ENCODE measurements around the gene CCNT1.
"Not testable (repeated sequence)": the region's sequence is repeated elsewhere in the genome, so short reads cannot be mapped to it uniquely, and the experiment has no call there.

The CCNT1 gene

GRCh38 chr12:48750215-48750614 is 33.7 kb upstream of the CCNT1 start:
- DNase-seq (ENCODE audit: extremely low read depth, low read depth), result no peak
- no peak overlapping the region for H3K4me3 ChIP-seq (replicated peaks; ENCODE audit: low read depth, low read length)
- no peak for TF ChIP-seq CTCF (IDR thresholded peaks at IDR 0.05; ENCODE audit: low read depth, low read length, missing control alignments)

DNA sequence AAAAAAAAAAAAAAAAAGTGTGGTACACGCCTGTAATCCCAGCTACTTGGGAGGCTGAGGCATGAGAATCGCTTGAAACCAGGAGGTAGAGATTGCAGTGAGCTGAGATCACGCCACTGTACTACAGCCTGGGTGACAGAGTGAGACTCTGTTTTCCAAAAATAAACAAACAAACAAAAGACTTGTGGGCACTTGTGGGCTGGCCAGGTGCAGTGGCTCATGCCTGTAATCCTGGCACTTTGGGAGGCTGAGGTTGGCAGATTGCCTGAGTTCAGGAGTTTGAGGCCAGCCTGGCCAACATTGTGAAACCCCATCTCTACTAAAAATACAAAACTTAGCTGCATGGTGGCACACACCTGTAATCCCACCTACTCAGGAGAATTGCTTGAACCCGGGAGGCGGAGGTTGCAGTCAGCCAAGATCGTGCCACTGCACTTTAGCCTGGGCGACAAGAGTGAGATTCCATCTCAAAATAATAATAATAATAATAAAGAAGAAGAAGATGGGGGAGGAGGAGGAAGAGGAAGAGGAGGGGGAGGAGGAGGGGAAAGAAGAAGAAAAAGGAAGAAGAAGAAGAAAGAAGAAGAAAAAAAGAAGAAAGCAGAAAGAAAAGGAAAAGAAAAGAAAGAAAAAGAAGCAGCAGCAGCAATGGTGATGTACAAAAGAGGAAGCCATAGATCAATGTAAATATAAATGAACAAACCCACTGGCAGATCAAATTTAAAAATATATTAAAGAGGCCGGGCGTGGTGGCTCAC is 27.9 kb upstream of the CCNT1 start:
- H3K4me3 ChIP-seq (replicated peaks; ENCODE audit: low read depth, low read length), result no peak overlapping the region
- no peak for TF ChIP-seq CTCF (IDR thresholded peaks at IDR 0.05; ENCODE audit: low read depth, low read length, missing control alignments)
- DNase-seq (ENCODE audit: extremely low read depth, low read depth), result no peak

GRCh38 chr12:48739618-48740269 is 23.2 kb upstream of the CCNT1 start:
- no peak for DNase-seq (ENCODE audit: extremely low read depth, low read depth)
- no peak for TF ChIP-seq CTCF (IDR thresholded peaks at IDR 0.05; ENCODE audit: low read depth, low read length, missing control alignments)
- H3K4me3 ChIP-seq (replicated peaks; ENCODE audit: low read depth, low read length), result no peak overlapping the region

DNA sequence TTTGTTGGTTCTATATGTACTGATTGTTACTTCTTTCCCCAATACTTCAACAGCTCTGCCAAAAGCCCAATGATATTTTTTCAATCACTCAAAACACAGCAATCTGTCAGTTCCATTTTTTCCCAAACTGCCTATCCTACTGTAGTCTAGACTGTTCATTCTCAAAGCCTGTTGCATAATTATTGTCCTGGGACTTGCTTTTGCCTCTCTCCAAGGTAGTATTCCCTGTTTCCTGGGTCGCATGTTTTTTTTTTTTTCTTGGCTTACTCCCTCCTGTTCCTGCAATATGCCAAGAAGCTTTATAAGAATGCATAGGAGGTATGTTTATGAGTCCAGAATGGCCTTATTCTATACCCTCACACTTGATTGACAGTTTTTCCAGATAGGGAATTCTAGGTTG is 19.9 kb upstream of the CCNT1 start:
- TF ChIP-seq CTCF (IDR thresholded peaks at IDR 0.05; ENCODE audit: low read depth, low read length, missing control alignments), result no peak
- no peak overlapping the region for H3K4me3 ChIP-seq (replicated peaks; ENCODE audit: low read depth, low read length)
- DNase-seq (ENCODE audit: extremely low read depth, low read depth), result no peak

- no peak for TF ChIP-seq CTCF (IDR thresholded peaks at IDR 0.05; ENCODE audit: low read depth, low read length, missing control alignments)
- DNase-seq (ENCODE audit: extremely low read depth, low read depth), result no peak
- H3K4me3 ChIP-seq (replicated peaks; ENCODE audit: low read depth, low read length), result no peak overlapping the region
Measured at GRCh38 chr12:48728807-48729206, 12.3 kb upstream of the CCNT1 start.

DNA sequence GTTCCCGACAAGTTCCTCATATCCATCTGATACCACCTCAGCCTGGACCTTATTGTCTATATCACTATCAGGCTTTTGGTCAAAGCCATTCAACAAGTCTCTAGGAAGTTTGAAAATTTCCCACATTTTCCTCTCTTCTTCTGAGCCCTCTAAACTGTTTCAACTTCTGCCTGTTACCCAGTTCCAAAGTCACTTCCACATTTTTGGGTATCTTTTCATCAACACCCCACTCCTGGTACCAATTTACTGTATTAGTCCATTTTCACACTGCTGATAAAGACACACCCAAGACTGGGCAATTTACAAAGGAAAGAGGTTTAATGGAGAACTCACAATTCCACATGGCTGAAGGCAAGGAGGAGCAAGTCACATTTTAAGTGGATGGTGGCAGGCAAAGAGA is 4.2 kb upstream of the CCNT1 start:
- not testable (repeated sequence) for DNase-seq (ENCODE audit: extremely low read depth, low read depth); H3K4me3 ChIP-seq (replicated peaks; ENCODE audit: low read depth, low read length)

- DNase-seq (ENCODE audit: extremely low read depth, low read depth); H3K4me3 ChIP-seq (replicated peaks; ENCODE audit: low read depth, low read length): not testable (repeated sequence)
Measured at GRCh38 chr12:48720171-48720570, 3.7 kb upstream of the CCNT1 start.

GRCh38 chr12:48719002-48719401 is 2.5 kb upstream of the CCNT1 start:
- not testable (repeated sequence) for DNase-seq (ENCODE audit: extremely low read depth, low read depth); H3K4me3 ChIP-seq (replicated peaks; ENCODE audit: low read depth, low read length)
